ENCODE data around the gene PTPRH. TPM values are rescaled to one million over a fixed set of nuclear protein-coding genes. Genes with fewer than 3 reads are reported as not detected.

Gene PTPRH
- total and polyA plus RNA-seq, 3 donors from 2014 or later, result 1.6 to 11.3 (median 6.0) TPM

DNA sequence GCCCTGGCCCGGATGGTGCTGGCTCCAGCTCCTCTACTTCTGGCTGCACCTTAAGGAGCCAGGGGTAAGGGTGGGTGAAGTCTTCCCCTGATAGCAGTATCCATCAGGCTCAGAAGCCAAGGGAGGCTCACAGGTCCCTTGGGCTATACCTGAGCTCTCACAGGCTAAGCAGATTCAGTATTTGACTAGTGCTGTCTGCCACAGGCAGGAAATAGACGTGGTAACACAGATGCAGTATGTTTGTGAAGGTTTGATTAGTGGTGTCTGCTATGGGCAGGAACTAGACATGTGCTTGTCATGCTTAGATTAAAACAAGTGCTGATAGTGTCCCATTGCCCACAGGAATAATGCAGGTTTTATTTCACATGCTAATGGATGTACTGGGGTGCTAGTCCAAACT is 33.2 kb downstream of the PTPRH start:
- no peaks in the 10 kb centered on the region for H3K36me3 ChIP-seq (ENCODE audit: low read depth, missing control alignments)
- no peaks in the 10 kb centered on the region for H3K9me3 ChIP-seq
- H3K4me1 ChIP-seq, result peaks cover 4% of the 10 kb centered on the region
- no peaks in the 10 kb centered on the region for H3K27me3 ChIP-seq
- WGBS, 2 donors, result 13 to 25% methylated on average over 2 of the region's 2 CpGs
- intact Hi-C loops (cut with DNase I; ENCODE audit: low total_unique reads), result no loop called here
- H3K27ac ChIP-seq, result no peak overlapping the region
- TF ChIP-seq POLR2A (IDR thresholded peaks at IDR 0.05), result no peak
- no peak for TF ChIP-seq CTCF (IDR thresholded peaks at IDR 0.05)
- H3K4me3 ChIP-seq, result no peak overlapping the region
- no peak for DNase-seq

GRCh38 chr19:55175117-55175867 is 34.0 kb downstream of the PTPRH start:
- H3K4me3 ChIP-seq, result peak overlapping the region; percentile 18 to 39
- no peaks in the 10 kb centered on the region for H3K36me3 ChIP-seq (ENCODE audit: low read depth, missing control alignments)
- DNase-seq, result peak; percentile 69
- H3K27ac ChIP-seq, result no peak overlapping the region
- 42 to 50% methylated on average over 20 to 41 of the region's 43 CpGs for WGBS, 2 donors
- no peaks in the 10 kb centered on the region for H3K27me3 ChIP-seq
- H3K9me3 ChIP-seq, result no peaks in the 10 kb centered on the region
- peaks cover 4% of the 10 kb centered on the region for H3K4me1 ChIP-seq
- TF ChIP-seq POLR2A (IDR thresholded peaks at IDR 0.05), result no peak
- TF ChIP-seq CTCF (IDR thresholded peaks at IDR 0.05), result no peak
- intact Hi-C loops (cut with DNase I; ENCODE audit: low total_unique reads), result no loop called here

- Histone ChIP-seq H3K27me3 (no peaks in the 10 kb centered on the region), H3K36me3 (ENCODE audit: low read depth, missing control alignments) (no peaks in the 10 kb centered on the region), H3K4me1 (peaks cover 4% of the 10 kb centered on the region), H3K4me3 (peak overlapping the region; percentile 18 to 39), H3K27ac (no peak overlapping the region), H3K9me3 (no peaks in the 10 kb centered on the region)
- 43 to 55% methylated on average over 15 to 21 of the region's 21 CpGs for WGBS, 2 donors
- TF ChIP-seq CTCF (IDR thresholded peaks at IDR 0.05), result no peak
- no peak for TF ChIP-seq POLR2A (IDR thresholded peaks at IDR 0.05)
- DNase-seq, result no peak
- intact Hi-C loops (cut with DNase I; ENCODE audit: low total_unique reads), result no loop called here
Observed at GRCh38 chr19:55174425-55175116, 34.7 kb downstream of the PTPRH start.

- WGBS, 2 donors, result 1 to 2% methylated on average over 9 to 37 of the region's 37 CpGs
- Histone ChIP-seq H3K36me3 (ENCODE audit: low read depth, missing control alignments) (no peaks in the 10 kb centered on the region), H3K9me3 (no peaks in the 10 kb centered on the region), H3K27ac (no peak overlapping the region), H3K4me3 (peak overlapping the region; percentile 39 to 54), H3K4me1 (peaks cover 4% of the 10 kb centered on the region), H3K27me3 (no peaks in the 10 kb centered on the region)
- DNase-seq, result peak; percentile 77
- intact Hi-C loops (cut with DNase I; ENCODE audit: low total_unique reads), result no loop called here
- no peak for TF ChIP-seq CTCF (IDR thresholded peaks at IDR 0.05)
- no peak for TF ChIP-seq POLR2A (IDR thresholded peaks at IDR 0.05)
Observed at GRCh38 chr19:55173714-55174409, 35.4 kb downstream of the PTPRH start.

All from testis (tissue), 3 donors.